Ramos (cell line): ENCODE data around the gene SNTG2.

ENCODE experiments used
- in situ Hi-C: fragments of 300-500 bp; cut with MboI; formaldehyde crosslinking; loops from one replicate; pipeline ENCODE4 v1.14.3; 2022; ENCODE audit warnings: low sequenced_read_pairs; ENCODE audit not compliant: unreplicated experiment

SNTG2 gene

DNA sequence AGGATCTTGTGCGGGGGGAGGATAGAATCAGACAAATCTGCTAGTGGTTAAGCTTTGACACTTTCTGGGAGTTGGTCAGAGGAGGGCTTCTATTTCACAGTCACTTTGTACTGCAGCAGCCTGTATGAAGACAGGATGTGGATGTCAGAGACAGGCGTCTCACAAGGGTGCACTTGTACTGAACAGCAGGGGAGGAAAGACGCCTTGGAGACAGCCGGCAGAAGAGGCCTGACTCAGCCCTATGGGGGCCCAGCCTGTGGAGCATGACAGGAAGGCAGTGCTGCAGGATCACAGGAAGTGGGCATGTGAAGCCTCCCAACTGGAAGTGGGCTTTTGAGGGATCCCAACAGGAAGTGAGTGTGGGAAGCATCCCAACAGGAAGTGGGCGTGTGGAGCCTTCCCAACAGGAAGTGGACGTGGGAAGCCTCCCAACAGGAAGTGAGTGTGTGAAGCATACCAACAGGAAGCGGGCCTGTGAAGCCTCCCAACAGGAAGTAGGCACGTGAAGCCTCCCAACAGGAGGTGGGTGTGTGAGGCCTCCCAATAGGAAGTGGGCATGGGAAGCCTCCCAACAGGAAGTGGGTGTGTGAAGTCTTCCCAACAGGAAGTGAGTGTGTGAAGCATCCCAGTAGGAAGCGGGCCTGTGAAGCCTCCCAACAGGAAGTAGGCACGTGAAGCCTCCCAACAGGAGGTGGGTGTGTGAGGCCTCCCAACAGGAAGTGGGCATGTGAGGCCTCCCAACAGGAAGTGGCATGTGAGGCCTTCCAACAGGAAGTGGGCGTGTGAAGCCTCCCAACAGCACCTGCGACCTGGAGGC is 212.3 kb downstream of the SNTG2 start:
- in situ Hi-C loops, result no loop called here

DNA sequence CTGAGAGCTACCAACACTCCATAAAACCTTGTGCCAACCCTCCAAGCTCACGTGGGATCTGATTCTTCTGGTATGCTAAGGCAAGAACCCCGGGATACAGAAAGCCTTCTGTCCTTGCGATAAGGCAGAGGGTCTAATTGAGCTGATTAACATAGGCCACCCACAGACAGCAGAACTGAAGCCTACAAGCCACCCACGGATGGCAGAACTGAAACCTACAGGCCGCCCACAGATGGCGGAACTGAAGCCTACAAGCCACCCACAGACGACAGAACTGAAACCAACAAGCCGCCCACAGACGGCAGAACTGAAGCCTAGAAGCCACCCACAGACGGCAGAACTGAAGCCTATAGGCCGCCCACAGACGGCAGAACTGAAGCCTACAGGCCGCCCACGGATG is 216.3 kb downstream of the SNTG2 start:
- in situ Hi-C loops, result no loop called here

DNA sequence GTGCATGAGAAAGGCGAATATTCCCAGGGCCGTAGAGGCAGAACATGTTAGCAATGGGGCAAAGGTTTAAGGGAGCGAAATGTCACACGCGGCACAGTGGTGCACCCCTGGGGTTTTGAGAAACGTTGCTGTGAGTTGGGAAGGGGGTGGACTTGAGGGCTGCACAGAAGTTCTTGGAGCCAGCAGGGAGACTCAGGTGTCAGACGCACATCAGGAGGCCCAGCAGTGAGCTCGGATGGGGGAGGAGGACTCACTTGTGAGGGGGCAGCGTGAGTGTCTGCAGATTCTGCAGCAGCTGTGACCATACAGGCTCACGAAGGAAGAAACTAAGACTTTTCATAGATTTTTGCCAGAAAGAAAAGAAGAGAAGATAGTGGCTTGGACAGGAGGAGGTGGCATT is 218.2 kb downstream of the SNTG2 start:
- in situ Hi-C loops, result no loop called here

DNA sequence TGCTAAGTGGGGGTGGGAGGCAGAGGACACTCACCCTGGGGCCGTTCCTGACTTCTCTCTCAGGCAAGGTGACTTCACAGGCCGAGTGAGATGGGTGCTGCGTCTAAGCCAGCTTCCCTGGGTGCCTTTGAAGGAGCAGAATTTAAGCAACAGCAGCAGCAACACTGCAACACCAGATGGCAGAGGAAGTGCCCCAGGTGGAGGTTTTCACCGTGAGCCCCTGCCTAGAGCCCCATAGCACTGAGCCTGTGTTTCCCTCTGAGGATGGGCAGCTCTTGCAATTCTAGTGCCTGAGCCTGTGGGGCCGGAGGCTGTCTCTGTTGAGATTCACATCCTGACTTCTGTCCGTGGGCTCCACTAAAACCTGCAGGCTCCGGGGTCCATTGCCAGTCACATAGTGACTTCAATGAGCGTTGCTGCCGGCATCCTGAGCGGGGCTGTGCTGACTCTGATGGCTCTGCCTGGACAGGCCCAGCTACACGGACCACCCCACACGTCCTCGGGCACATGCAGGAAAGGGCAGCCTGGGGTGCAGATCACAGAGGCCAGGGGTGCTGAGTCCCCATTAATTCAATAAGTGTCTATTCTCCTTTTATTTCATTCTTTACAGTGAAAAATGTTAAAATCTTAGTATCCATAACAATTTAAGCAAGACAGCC is 218.8 kb downstream of the SNTG2 start:
- in situ Hi-C loops, result no loop called here

DNA sequence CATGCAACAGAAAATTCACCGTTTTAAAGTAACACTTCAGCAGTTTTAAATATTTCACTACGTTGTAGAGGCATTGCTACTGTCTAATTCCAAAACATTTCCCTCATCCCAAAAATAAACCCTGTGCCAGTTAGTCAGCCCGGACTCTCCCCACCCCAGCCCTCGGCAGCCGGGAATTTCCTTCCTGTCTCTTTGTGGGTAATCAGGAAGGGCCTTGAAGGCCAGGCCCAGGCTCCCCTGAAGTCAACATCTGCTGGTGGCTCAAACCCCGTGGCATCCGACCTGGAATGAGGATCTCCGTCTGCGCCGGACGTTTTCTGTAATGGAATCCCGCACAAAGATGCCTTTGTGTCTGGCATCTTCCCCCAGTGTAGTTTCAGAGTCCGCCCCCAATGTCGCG is 219.6 kb downstream of the SNTG2 start:
- in situ Hi-C loops, result no loop called here

DNA sequence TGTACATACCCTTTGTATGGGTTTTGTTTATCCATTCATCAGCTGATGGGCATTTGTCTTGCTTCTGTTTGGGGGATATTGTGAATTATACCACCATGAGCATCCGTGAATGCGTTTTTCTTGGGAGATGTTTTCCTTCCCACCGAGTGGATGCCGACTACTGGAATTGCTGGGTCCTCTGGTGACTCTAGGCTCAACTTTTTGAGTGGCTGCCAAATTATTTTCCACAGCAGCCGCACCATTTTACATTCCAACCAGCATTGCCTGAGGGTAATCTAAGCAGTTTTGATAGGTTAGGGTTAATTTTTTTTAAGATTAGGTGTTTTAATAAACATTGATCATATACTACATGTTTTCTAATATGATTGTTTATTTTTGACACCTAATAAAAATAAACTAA is 220.1 kb downstream of the SNTG2 start:
- in situ Hi-C loops, result no loop called here

DNA sequence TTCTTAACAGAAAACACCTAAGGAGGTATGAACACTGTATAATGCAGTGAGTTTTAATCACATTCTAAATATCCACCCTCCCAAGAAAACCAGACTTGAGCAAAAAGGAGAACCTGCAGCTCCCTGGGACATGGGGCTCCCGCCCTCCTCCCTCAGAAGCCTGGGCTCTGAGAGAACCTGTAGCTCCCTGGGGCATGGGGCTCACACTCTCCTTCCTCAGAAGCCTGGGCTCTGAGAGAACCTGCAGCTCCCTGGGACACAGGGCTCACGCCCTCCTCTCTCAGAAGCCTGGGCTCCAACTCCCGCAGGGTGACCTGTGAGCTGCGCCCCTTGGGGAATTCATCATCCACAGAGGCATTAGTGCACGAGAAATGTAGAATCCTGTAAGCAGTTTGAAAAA is 222.9 kb downstream of the SNTG2 start:
- in situ Hi-C loops, result no loop called here

DNA sequence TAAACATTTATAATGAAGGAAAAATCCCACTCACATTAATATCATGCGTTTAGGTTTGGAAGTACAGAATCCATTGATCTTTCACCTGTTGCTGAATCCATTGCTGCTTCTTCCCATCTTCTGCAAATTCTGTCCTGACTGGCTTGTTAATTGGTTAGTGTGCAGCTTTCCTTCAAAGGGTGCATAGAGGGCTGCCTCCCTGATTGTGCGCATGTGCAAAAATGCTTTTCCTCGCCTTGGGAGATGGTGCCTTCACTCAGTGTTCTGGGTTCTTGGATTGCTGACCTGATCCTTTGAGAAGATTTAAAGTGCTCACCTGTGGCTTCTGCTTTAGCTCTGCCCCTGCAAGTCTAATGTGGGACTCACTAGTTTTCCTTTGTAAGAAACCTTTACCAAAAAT is 231.2 kb downstream of the SNTG2 start:
- in situ Hi-C loops, result no loop called here

DNA sequence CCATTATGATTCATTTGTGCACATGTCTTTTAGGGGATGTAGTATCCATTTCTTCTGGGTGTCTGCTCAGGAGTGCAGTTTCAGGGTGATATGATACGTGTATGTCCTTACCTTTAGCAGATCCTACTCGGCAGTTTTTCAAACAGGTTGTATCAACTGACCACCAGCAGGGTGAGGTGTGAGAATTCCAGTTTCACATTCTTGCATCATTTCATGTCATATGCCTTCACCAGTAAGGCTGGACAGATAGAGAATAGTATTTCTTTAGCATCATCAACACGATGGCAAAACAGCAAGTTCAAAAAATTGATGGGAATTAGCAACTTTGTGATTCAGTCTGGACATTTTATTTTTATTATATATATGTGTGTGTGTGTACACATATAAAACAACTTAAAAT is 232.7 kb downstream of the SNTG2 start:
- in situ Hi-C loops, result no loop called here

DNA sequence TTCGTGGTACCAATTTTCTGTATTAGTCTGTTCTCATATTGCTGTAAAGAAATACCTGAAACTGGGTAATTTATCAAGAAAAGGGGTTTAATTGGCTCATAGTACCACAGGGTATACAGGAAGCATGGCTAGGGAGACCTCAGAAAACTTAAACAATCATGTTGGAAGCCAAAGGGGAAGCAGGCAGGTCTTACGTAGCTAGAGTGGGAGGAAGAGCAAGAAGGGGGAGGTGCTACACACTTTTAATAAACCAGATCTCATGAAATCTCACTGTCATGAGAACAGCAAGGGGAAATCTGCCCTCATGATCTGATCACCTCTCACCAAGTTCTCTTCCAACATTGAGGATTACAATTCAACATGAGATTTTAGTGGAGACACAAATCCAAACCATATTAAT is 235.8 kb downstream of the SNTG2 start:
- in situ Hi-C loops, result no loop called here

DNA sequence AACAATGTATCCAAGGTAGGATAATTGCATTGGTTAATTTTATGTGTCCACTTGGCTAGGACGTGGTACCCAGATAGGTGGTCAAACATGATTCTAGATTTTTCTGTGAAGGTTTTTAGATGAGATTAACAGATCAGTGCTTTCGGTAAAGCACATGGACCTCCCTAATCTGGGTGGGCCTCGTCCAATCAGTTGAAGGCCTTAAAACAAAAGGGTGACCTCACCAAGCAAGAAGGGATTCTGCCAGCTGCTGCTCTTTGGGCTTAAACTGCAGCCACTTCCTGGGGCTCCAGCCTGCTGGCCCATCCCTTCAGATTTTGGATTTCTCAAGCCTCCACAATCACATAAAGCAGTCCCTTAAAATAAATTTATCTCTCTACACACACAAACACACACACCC is 236.5 kb downstream of the SNTG2 start:
- in situ Hi-C loops, result no loop called here

DNA sequence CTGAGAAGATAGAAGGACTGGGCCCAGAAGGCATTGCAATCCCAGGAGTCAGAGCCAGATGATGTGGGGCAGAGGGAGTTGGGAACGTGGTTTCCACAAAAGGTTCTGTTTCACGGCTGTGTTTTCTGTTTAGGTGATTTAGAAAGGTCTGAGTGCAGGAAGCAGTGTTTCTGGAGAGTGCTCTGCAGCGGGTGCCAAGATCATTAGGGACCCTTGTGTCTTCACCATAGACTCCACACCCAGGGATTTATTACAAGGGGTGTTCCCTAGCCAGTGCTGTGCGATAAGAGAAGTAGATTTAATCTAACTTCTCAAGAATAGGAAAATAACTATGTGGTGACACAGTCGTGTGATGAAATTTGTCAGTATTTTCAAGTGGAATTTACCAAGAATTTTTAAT is 241.5 kb downstream of the SNTG2 start:
- in situ Hi-C loops, result no loop called here

DNA sequence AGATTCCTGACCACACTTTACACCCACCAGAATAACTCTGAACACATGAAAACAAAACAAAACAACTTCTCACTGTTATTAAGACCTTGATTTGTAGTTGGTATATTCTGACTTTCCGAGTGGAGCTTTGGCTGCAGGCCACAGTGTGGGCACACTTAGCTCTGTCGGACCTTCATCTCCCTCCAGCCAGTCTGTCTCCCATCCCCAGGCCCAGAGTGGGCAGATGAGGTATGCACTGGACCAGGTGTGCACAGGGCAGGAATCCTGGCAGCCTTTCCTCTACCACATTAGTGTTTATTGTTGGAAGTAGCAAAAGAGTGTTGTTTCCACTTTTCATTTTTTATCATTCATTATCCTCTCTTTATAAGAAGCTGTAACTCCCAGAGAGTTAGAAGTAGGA is 243.2 kb downstream of the SNTG2 start:
- in situ Hi-C loops, result no loop called here

DNA sequence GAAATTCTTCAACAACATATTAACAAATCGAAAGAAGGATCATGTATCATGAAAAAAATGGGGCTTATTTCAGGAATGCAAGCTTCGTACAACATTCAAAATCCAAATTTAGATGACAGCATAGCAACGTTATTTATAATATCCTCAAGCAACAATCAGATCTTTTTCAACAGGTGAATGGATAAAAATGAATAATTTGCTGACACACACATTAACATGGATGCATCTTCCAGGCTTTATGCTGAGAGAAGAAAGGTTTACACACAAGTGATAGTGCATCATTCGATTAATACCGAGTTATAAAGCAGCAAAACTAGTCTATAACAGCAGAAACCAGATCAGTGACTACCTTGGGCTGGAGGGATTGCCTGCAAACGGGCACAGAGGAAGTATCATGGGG is 253.1 kb downstream of the SNTG2 start:
- in situ Hi-C loops, result no loop called here

DNA sequence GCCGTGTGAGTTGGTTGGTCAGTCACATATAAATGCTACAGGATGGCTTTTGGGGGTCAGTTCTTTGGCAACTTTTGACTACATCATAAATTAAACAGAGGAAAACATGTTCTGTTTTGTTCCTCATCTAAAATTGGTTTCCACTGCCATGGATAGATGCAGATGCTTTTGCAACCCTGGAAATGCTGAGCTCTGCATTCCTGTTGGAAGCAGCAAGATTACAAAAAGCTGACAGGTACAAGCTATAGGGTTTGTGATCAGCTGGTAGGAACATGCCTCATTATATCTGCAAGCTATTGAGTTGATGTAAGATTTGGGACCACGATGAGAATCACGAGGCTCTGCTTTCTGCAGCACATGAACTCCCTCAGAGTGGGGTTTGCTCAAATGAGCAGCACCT is 255.2 kb downstream of the SNTG2 start:
- in situ Hi-C loops, result no loop called here

DNA sequence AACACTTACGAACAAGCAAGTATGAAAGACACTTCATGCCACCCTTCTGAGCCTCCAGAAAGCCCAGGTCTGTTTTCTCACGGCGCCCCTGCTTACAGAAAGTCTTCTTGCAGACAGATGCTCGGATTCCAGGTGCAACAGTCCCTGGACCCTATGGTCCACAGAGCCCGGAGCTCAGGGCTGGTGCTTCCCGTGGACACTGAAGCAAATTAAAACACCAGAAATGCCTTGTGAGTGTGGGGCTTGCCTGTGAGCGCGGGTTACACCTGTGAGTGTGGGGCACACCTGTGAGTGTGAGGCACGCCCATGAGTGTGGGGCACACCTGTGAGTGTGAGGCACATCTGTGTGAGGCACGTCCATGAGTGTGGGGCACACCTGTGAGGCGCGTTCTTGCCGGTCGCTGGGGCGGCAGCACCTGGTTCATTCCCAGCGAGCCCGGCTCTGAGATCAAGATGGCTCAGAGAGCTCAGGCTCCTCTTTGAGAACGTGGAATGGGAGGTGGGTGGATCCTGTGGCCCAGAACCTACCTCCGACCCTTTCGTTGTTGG is 257.4 kb downstream of the SNTG2 start:
- in situ Hi-C loops, result no loop called here

DNA sequence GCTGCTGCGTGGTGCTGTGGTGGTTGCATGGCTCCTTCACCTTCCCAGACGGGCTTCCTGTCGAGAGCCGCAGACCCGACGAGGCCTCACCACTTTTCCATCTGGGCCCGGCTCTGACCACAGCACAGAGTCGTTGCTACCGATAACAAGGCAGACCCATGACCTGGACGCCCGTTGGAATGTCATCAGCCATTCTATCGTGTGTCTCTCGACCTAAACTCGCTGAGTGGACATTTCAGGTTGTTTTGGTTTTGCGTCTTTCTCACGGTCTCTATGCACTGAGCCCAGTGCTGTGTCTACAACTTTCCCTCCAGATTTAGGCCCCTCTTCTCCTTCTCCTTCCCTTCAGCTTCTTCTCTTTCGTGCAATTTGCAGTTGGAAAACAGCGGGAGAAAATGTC is 257.9 kb downstream of the SNTG2 start:
- in situ Hi-C loops, result no loop called here

DNA sequence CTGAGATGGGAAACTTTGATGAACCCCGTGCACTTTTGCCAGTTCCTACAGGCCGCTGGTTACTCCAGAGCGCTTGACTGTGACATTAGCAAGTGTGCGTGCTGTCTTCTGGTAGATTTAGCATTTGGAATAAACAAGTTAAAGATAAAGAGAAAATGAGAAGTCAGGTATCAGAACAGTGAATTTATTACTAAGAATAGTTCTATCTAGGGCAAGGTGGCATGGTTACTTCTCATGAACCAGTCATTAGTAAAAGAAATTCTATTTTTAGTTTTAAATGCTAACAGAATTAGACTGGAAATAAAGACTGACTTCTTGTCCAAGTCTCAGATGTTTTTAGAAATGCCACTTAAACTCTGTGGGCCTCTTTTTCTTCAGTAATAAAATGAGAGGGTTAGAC is 258.6 kb downstream of the SNTG2 start:
- in situ Hi-C loops, result no loop called here

DNA sequence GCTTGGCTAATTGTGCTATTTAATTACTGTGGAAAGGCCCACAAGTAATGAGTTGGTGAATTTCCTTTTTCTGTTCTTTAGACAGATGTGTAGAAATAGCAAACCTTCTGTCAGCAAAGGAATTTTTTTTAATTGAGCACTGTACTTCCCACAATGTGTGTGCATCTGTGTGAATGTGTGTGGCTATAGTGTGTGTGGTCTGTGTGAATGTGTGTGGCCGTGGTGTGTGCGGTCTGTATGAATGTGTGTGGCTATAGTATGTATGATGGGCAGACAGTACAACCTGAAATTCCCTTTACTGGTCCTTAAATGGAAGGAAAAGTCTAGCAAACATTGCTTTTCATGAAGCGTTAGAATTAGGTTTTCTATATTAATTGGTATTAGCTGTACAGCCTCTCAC is 259.1 kb downstream of the SNTG2 start:
- in situ Hi-C loops, result no loop called here

DNA sequence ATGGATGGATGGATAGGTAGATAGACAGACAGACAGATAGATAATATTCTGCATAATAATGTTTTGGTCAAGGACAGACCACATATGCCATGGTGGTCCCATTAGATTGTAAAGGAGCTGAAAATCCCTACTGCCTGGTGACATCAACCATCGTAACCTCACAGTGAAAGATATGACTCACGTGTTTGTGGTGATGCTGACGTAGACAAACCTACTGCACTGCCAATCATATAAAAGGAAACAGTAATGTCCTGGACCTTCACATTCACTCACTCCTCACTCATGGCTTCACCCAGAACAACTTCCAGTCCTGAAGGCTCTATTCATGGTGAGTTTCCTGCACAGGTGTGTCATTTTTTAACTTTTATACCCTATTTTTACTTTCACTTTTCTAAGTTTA is 259.7 kb downstream of the SNTG2 start:
- in situ Hi-C loops, result no loop called here

DNA sequence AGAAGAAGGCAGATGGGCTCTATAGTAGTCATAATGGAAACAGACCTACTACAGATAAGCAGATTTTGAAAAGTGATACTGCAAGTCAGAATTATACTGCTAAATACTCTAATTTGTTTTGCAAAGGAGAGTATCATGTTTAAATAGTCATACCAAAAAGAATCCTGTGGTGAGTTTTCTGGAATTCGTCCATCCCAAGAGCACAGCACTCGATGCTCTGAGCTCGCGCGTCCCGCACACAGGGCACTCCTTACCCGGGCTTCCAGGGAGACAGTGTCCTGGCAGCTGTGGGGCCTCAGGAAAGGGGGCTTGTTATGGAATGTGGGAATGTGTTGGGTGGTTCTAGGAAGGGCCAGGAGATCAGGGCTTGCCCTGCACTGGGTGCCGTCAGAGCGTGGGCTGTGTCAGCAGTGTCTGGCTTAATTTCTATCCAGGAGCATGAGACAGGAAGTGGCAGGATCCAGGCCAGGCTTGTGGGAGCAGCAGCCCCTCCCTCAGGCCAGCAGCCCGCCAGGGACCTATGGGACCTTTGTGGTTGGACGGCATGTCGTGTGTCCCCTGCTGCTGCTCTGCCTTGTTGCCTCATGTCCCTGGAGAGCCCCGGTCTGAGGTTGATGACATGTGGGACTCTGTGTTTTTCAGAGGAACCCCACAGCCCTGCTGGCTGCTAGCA is 269.4 kb downstream of the SNTG2 start:
- in situ Hi-C loops, result no loop called here
